Peyer's patch (tissue), 4 donors: ENCODE data around the gene ACAD11.

Experiments
- POLR2A ChIP-seq, 2 donors: fragments of 450-650 bp; IDR thresholded peaks; one replicate each; pipeline ENCODE4 v1.5.1; 2017; ENCODE audit warnings: antibody characterized with exemption in 2 of 2, mild to moderate bottlenecking in 2 of 2, moderate library complexity in 2 of 2
- TF ChIP-seq, protein P1 (sequence below), 6 experiments: fragments of 450-650 bp in 4 of 6; fragments of 200-600 bp in 2 of 6; sonication (generic) in 1 of 6; IDR thresholded peaks; one replicate each; pipeline ENCODE4 v1.5.1; 2017 to 2019; ENCODE audit warnings: antibody characterized with exemption in 6 of 6, mild to moderate bottlenecking in 3 of 6, moderate library complexity in 1 of 6

DNA sequence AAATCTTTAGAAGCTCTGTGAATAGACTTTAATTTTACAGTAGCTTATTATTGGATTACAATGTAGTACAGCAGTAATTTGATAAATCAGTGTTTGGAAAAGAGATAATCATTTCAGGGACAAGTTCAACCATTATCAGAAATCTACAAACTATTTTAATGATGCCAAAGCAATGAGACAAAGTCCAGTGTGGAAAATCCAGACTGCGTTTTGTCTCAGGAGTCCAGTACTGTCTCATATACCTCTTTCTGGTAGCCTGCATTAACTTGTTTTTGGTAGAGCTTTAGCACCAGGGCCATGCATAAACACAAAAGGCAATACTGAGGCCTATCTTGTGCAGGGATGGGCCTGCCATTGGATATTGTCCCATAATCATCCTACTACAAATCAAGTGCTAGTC is 42.8 kb downstream of the ACAD11 start:
- TF ChIP-seq POLR2A (IDR thresholded peaks at IDR 0.05) = no peak
- TF ChIP-seq, protein P1, sequence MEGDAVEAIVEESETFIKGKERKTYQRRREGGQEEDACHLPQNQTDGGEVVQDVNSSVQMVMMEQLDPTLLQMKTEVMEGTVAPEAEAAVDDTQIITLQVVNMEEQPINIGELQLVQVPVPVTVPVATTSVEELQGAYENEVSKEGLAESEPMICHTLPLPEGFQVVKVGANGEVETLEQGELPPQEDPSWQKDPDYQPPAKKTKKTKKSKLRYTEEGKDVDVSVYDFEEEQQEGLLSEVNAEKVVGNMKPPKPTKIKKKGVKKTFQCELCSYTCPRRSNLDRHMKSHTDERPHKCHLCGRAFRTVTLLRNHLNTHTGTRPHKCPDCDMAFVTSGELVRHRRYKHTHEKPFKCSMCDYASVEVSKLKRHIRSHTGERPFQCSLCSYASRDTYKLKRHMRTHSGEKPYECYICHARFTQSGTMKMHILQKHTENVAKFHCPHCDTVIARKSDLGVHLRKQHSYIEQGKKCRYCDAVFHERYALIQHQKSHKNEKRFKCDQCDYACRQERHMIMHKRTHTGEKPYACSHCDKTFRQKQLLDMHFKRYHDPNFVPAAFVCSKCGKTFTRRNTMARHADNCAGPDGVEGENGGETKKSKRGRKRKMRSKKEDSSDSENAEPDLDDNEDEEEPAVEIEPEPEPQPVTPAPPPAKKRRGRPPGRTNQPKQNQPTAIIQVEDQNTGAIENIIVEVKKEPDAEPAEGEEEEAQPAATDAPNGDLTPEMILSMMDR (IDR thresholded peaks at IDR 0.05) = no peak
